ENCODE data around the gene FBXO46.
"Not testable (repeated sequence)": the region's sequence is repeated elsewhere in the genome, so short reads cannot be mapped to it uniquely, and the experiment has no call there.

FBXO46 gene

DNA sequence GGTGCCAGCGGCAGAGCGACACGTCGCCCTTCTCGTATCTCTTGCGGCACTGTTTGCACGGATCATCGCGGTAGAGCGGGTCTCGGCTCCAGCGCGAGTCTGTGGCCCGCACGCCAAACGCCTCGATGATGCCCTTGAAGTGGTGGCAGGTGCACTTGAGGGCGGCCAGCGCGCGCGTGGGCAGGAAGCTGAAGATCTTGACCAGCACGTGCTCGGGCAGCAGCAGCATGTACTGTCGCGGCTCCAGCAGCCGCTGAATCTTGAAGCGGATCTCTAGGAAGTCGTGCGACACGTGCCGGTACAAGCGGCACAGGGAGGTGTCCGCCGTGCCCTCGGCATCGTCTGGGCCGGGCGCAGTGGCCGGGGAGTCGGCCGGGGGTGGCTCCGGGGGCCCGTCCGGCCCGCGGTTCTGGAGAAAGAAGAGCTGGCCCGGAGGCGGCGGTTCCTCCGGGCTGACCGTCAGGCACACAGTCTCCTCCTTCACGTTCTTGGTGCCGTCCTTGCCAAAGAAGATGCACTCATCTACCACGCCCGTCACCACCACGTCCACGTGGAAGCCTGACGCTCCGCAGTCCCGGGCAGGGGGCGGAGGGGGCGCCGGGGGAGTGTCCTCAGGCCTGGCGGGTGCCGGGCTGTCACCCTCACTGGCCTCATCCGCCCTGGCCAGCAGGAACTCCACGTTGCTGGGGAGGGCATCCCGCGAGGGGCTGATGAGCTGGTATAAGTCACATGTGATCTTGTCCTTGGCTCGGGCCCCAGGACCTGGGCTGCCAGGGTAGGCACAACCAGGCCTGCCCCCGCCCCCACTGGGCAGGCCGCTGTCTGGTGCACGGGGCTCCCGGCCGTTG is 18.6 kb downstream of the FBXO46 start:
- Histone ChIP-seq H3K4me3 (ENCODE audit: low read length) (no peak overlapping the region), H3K4me1 (ENCODE audit: control insufficient read depth, insufficient read depth, low read length) (no peaks in the 10 kb centered on the region), H3K9ac (ENCODE audit: low read length) (no peak overlapping the region), H3K36me3 (ENCODE audit: control insufficient read depth, insufficient read depth, low read length) (peaks cover 2% of the 10 kb centered on the region), H3K27ac (ENCODE audit: low read depth, low read length) (no peak overlapping the region), H3K27me3 (ENCODE audit: control insufficient read depth, insufficient read depth, low read length) (no peaks in the 10 kb centered on the region)

DNA sequence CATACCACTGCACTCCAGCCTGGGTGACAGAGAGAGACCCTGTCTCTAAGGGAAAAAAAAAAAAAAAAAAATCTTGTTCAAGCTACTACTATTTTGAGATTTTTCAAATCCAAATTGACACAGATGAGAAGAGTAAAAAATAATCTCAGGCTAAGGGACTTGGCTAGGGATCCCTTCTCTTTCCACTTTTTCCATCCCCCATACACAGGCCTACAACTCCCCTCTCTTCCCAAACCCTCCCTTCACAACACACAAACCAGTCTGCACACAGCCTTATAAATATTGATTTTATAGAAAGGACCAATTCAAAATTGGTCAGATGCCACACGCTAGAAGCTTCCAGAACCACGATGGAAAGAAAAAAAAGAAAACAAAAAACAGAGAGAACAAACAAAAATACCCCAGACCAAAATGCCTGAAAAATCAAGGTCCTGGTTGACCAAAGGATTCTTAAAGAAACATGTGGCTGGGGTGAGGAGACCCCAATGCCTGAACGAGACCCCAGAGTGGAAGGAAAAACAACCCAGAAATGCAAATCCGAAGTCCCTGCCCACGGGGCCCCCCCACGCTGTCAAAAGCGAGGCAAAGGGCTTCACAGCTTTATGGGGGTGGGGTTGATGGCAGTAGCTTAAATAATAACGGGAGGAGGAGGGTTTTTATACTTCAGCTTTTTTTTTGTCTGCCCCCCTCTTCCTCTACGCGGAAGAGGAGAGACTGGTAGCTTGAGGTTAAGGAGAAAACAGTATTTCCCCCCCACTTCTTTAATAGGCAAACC is 20.2 kb downstream of the FBXO46 start:
- no peak overlapping the region for H3K4me3 ChIP-seq (ENCODE audit: low read length)

DNA sequence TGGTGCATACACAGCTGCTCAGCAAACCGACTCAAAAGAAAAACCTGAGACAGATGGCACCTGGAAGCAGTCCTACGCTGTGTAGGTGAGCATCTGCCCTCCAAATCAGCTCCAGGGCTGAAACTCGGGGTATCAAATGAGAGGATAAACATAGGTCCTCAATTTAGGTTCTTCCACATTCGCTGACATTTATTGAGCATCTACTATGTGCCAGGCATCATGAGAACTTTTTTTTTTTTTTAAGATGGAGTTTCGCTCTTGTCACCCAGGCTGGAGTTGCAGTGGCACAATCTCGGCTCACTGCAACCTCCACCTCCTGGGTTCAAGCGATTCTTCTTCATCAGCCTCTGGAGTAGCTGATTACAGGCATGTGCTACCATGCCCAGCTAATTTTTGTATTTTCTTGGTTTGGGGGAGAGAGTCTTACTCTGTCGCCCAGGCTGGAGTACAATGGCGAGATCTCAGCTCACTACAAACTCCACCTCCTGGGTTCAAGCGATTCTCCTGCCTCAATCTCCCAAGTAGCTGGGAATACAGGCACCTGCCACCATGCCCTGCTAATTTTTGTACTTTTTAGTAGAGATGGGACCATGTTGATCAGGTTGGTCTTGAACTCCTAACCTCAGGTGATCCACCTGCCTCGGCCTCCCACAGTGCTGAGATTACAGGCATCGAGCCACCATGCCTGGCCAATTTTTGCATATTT is 24.8 kb downstream of the FBXO46 start:
- Histone ChIP-seq H3K4me3 (ENCODE audit: low read length) (no peak overlapping the region), H3K4me1 (ENCODE audit: control insufficient read depth, insufficient read depth, low read length) (no peaks in the 10 kb centered on the region), H3K27me3 (ENCODE audit: control insufficient read depth, insufficient read depth, low read length) (no peaks in the 10 kb centered on the region), H3K27ac (ENCODE audit: low read depth, low read length) (no peak overlapping the region), H3K36me3 (ENCODE audit: control insufficient read depth, insufficient read depth, low read length) (no peaks in the 10 kb centered on the region), H3K9ac (ENCODE audit: low read length) (no peak overlapping the region)

More for the DNA sequence above, 20.2 kb downstream of the FBXO46 start:
- Histone ChIP-seq H3K9ac (ENCODE audit: low read length) (no peak overlapping the region), H3K4me1 (ENCODE audit: control insufficient read depth, insufficient read depth, low read length) (no peaks in the 10 kb centered on the region), H3K27me3 (ENCODE audit: control insufficient read depth, insufficient read depth, low read length) (no peaks in the 10 kb centered on the region), H3K27ac (ENCODE audit: low read depth, low read length) (no peak overlapping the region), H3K36me3 (ENCODE audit: control insufficient read depth, insufficient read depth, low read length) (peaks cover 2% of the 10 kb centered on the region)

DNA sequence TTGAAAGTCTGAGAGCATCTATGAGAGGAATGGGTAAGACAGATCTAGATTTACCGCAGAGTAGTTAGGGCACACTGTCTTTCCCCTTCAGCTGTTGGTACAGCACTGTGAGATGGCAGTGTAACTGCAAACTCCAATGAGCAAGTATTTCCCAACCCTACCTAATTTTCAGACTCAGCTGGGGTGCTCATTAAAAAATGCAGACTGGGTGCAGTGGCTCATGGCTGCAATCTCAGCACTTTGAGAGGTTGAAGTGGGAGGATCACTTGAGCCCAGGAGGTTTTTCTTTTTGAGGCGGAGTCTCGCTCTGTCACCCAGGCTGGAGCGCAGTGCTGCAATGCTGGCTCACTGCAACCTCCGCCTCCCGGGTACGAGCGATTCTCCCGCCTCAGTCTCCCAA is 25.6 kb downstream of the FBXO46 start:
- H3K9ac ChIP-seq (ENCODE audit: low read length): no peak overlapping the region
- H3K27ac ChIP-seq (ENCODE audit: low read depth, low read length): no peak overlapping the region
- no peaks in the 10 kb centered on the region for H3K27me3 ChIP-seq (ENCODE audit: control insufficient read depth, insufficient read depth, low read length)
- H3K36me3 ChIP-seq (ENCODE audit: control insufficient read depth, insufficient read depth, low read length): no peaks in the 10 kb centered on the region
- no peak overlapping the region for H3K4me3 ChIP-seq (ENCODE audit: low read length)
- H3K4me1 ChIP-seq (ENCODE audit: control insufficient read depth, insufficient read depth, low read length): no peaks in the 10 kb centered on the region

DNA sequence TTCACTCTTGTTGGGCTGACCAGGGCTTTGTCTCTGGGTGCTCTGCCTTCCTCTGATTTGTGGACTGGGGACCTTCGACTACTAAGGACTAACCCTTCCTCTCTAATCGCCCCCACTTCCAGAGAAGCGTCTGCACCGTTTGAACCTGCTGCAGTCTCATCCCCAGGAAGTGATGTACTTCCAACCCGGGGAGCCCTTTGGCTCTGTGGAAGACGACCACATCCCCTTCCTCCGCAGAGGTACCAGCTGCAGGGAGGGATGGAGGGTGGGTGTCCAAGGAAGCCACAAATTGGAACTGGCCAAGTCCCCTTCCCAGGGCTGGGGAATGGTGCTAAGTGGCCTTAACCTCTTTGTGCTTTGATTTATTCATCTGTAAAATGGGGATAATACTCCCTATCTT is 29.0 kb downstream of the FBXO46 start:
- no peaks in the 10 kb centered on the region for H3K4me1 ChIP-seq (ENCODE audit: control insufficient read depth, insufficient read depth, low read length)
- no peaks in the 10 kb centered on the region for H3K36me3 ChIP-seq (ENCODE audit: control insufficient read depth, insufficient read depth, low read length)
- H3K27me3 ChIP-seq (ENCODE audit: control insufficient read depth, insufficient read depth, low read length): no peaks in the 10 kb centered on the region
- H3K9ac ChIP-seq (ENCODE audit: low read length): no peak overlapping the region
- no peak overlapping the region for H3K27ac ChIP-seq (ENCODE audit: low read depth, low read length)
- H3K4me3 ChIP-seq (ENCODE audit: low read length): no peak overlapping the region

DNA sequence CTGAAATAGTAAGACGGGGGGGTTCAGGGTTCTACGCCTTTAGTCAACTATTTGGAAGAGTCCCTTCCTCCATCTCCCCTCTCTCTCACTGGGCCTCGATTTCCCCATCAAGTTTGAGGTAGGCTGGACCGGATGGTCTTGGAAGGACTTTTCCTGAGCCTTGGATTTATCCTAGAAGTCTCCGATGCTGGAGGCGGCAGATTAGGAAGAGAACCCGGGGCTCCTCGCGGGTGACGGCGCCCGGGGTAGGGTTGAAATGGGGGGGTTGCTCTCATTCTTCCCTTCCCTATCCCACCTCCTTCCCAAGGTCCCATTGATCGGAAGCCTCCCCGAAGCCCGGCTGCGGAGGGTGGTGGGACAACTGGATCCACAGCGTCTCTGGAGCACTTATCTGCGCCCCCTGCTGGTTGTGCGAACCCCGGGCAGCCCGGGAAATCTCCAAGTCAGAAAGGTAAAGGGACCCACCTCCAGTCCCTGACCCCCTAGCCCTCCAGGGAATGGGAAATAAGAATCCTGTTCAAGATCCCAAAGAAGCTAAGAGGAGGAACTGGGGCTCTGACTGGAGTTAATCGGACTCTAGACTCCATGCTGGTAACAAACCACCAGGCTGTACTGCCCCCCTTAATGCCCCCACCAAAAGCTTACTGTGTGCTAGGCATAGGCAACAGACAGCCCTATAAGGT is 37.4 kb downstream of the FBXO46 start:
- H3K4me3 ChIP-seq (ENCODE audit: low read length): peak overlapping the region; percentile 94
- H3K9ac ChIP-seq (ENCODE audit: low read length): peak overlapping the region; percentile 59
- H3K4me1 ChIP-seq (ENCODE audit: control insufficient read depth, insufficient read depth, low read length): peaks cover 4% of the 10 kb centered on the region
- H3K27me3 ChIP-seq (ENCODE audit: control insufficient read depth, insufficient read depth, low read length): no peaks in the 10 kb centered on the region
- peaks cover 3% of the 10 kb centered on the region for H3K36me3 ChIP-seq (ENCODE audit: control insufficient read depth, insufficient read depth, low read length)
- peak overlapping the region; percentile 88 for H3K27ac ChIP-seq (ENCODE audit: low read depth, low read length)

DNA sequence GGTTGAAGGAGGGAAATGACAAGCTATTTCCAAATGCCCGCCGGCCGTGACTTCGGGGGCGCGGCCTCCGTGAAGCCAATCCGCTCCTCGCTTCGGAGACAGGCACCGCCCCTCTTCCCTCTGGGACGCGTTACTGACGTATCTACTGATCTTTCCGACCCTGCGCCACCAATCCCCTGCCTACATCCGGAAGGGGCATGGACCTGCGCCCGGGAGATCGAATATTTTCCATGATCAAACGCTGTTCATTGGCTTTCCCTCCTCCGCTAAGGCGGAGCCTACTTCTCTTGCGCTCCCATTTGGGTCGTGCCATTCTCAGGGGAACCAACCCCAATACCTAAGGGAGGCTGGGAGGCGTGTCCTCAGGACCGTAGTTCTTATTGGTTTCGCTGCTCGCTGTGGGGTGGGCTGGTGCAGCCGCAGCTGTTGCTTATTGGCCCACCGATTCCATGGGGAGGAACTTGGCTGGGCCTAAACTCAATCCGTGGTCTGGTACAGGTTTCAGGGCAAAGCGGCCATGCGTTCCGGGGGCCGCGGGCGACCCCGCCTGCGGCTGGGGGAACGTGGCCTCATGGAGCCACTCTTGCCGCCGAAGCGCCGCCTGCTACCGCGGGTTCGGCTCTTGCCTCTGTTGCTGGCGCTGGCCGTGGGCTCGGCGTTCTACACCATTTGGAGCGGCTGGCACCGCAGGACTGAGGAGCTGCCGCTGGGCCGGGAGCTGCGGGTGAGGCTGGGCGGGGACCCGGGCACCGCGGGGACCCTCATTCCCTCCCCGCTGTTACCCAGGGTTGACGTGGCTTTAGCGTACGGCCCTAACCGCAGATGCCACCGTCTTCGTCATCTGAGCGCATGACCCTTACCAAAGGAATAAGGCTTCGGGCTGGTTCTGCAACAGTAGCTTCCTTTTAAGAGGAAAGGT is 38.2 kb downstream of the FBXO46 start, which contains the start of gene QPCTL:
TSS of gene QPCTL (plus strand) at position 480 of the 919 bp plus-strand sequence. CDS start at position 518, 38 bp downstream.
- H3K4me1 ChIP-seq (ENCODE audit: control insufficient read depth, insufficient read depth, low read length): peaks cover 4% of the 10 kb centered on the region

DNA sequence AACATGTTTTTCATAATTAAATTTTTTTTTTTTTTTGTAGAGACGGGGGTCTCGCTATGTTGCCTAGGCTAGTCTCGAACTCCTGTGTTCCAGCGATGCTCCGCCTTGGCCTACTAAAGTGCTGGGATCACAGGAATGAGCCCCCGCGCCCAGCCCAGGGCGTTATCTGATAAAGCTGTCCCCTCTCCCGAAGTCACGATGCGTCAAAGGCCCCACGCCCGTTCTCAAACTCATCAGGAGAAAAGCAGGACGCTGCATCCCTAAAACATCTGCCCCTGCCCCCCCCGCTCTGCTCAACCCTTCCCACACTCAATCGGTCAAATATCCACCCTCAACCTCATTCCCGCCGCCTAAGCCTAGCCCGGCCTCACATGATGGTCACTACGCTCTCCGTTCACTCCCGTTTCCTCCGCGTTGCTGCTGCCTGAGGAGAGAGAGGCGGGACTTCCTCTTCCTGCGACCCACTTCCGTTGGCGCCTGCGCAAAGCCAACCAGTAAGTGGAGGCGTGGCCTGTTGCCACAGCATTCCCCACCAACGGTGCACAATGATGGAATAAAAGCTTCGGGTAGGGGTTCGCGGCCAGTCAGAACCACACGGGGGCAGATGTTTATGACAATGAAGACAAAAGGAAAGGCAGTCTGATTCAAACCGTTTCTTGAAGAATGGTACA is 39.0 kb downstream of the FBXO46 start, which contains the start of gene SNRPD2:
TSS of gene SNRPD2 (minus strand) at position 438 of the 671 bp plus-strand sequence. CDS start at position 373, 65 bp downstream.
- peaks cover 15% of the 10 kb centered on the region for H3K36me3 ChIP-seq (ENCODE audit: control insufficient read depth, insufficient read depth, low read length)
- peak within 1 kb of the TSS; percentile 88 for H3K27ac ChIP-seq (ENCODE audit: low read depth, low read length)
- no peaks in the 10 kb centered on the region for H3K27me3 ChIP-seq (ENCODE audit: control insufficient read depth, insufficient read depth, low read length)
- H3K9ac ChIP-seq (ENCODE audit: low read length): peak within 1 kb of the TSS; percentile 59
- H3K4me1 ChIP-seq (ENCODE audit: control insufficient read depth, insufficient read depth, low read length): peaks cover 4% of the 10 kb centered on the region
- peak within 1 kb of the TSS; percentile 94 for H3K4me3 ChIP-seq (ENCODE audit: low read length)

More for the DNA sequence above, 38.2 kb downstream of the FBXO46 start, which contains the start of gene QPCTL:
- H3K27ac ChIP-seq (ENCODE audit: low read depth, low read length): peak within 1 kb of the TSS; percentile 88
- H3K4me3 ChIP-seq (ENCODE audit: low read length): peak within 1 kb of the TSS; percentile 94
- H3K36me3 ChIP-seq (ENCODE audit: control insufficient read depth, insufficient read depth, low read length): peaks cover 10% of the 10 kb centered on the region
- H3K9ac ChIP-seq (ENCODE audit: low read length): peak within 1 kb of the TSS; percentile 59
- no peaks in the 10 kb centered on the region for H3K27me3 ChIP-seq (ENCODE audit: control insufficient read depth, insufficient read depth, low read length)

DNA sequence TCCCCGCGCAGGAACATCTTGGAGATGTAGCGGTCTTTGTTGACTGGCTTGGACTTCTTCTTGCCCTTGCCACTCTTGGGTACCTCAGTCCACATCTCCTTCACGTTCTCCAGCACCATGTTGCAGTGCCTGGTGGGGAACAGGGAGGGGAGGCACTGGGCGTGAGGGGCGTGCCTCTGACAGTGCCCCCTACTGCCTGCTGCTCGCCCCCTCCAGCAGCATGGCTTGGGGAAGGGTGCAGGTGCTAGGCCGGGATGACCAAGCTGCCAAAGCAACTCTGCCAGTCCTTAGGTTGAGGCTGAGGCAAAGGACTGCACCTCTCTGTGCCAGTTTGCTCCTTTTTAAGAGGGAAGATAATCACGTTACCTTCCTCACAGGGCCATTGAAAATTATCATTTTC is 43.1 kb downstream of the FBXO46 start:
- Histone ChIP-seq H3K27ac (ENCODE audit: low read depth, low read length) (no peak overlapping the region), H3K4me3 (ENCODE audit: low read length) (no peak overlapping the region), H3K9ac (ENCODE audit: low read length) (no peak overlapping the region), H3K4me1 (ENCODE audit: control insufficient read depth, insufficient read depth, low read length) (peaks cover 4% of the 10 kb centered on the region), H3K36me3 (ENCODE audit: control insufficient read depth, insufficient read depth, low read length) (peaks cover 18% of the 10 kb centered on the region), H3K27me3 (ENCODE audit: control insufficient read depth, insufficient read depth, low read length) (no peaks in the 10 kb centered on the region)

DNA sequence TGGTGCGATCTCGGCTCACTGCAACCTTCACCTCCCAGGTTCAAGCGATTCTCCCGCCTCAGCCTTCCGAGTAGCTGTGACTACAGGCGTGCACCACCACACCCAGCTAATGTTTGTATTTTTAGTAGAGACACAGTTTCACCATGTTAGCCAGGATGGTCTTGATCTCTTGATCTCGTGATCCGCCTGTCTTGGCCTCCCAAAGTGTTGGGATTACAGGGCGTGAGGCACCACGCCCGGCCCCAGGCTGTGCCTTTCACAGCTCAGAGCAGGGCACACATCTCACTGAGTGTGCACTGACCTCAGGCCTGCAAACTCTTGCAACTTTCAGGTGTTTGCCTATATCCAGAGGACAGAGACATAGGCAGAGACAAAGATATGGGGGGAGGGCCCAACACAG is 45.7 kb downstream of the FBXO46 start:
- not testable (repeated sequence) for H3K4me3 ChIP-seq (ENCODE audit: low read length); H3K4me1 ChIP-seq (ENCODE audit: control insufficient read depth, insufficient read depth, low read length); H3K9ac ChIP-seq (ENCODE audit: low read length); H3K27ac ChIP-seq (ENCODE audit: low read depth, low read length); H3K27me3 ChIP-seq (ENCODE audit: control insufficient read depth, insufficient read depth, low read length)
- H3K36me3 ChIP-seq (ENCODE audit: control insufficient read depth, insufficient read depth, low read length): peaks cover 18% of the 10 kb centered on the region
